Chondrocyte (in vitro differentiated cells): ENCODE data around the gene RPL31. TPM values are rescaled to one million over a fixed set of nuclear protein-coding genes. Genes with fewer than 3 reads are reported as not detected.

Source experiments
- DNase-seq: peaks from one replicate; pipeline ENCODE4 v3.0.0; 2021; ENCODE audit warnings: mixed read lengths, low spot score
- H3K27ac Mint-ChIP-seq: one replicate; pipeline ENCODE4 v1.8.0; 2021; ENCODE audit warnings: mild to moderate bottlenecking, moderate library complexity, mixed read lengths; ENCODE audit not compliant: unreplicated experiment
- H3K27me3 Mint-ChIP-seq: 2 replicates; pipeline ENCODE4 v1.8.0; 2021; ENCODE audit warnings: low read depth, mixed read lengths
- H3K36me3 Mint-ChIP-seq: 2 replicates; pipeline ENCODE4 v1.8.0; 2021; ENCODE audit warnings: low read depth, mixed read lengths
- H3K4me1 Mint-ChIP-seq: 2 replicates; pipeline ENCODE4 v1.8.0; 2021; ENCODE audit warnings: low read depth, mild to moderate bottlenecking, mixed read lengths
- H3K4me3 Mint-ChIP-seq: one replicate; pipeline ENCODE4 v1.8.0; 2021; ENCODE audit warnings: mild to moderate bottlenecking, moderate library complexity, mixed read lengths; ENCODE audit not compliant: unreplicated experiment
- H3K9me3 Mint-ChIP-seq: 2 replicates; pipeline ENCODE4 v1.8.0; 2021; ENCODE audit warnings: low read depth, mixed read lengths
- CTCF ChIP-seq: fragments of 200-600 bp; sonication (generic); IDR thresholded peaks from 2 replicates; pipeline ENCODE4 v1.5.0; 2021; ENCODE audit warnings: antibody characterized with exemption, mild to moderate bottlenecking, moderate library complexity
- total RNA-seq: library from RNA; stranded (reverse); gene quantifications from 3 replicates; pipeline ENCODE4 v1.2.1, GENCODE V29; 2021

RPL31 gene
- total RNA-seq, 1 donor from 2014 or later: 951 TPM

- no peak for DNase-seq
- Mint-ChIP-seq H3K27ac (no peak overlapping the region), H3K4me3 (no peak overlapping the region), H3K36me3 (peaks cover 29% of the 10 kb centered on the region), H3K27me3 (no peaks in the 10 kb centered on the region), H3K9me3 (no peaks in the 10 kb centered on the region), H3K4me1 (no peaks in the 10 kb centered on the region)
- no peak for TF ChIP-seq CTCF
Observed at GRCh38 chr2:100993294-100993693, 8.8 kb upstream of the RPL31 start.

DNA sequence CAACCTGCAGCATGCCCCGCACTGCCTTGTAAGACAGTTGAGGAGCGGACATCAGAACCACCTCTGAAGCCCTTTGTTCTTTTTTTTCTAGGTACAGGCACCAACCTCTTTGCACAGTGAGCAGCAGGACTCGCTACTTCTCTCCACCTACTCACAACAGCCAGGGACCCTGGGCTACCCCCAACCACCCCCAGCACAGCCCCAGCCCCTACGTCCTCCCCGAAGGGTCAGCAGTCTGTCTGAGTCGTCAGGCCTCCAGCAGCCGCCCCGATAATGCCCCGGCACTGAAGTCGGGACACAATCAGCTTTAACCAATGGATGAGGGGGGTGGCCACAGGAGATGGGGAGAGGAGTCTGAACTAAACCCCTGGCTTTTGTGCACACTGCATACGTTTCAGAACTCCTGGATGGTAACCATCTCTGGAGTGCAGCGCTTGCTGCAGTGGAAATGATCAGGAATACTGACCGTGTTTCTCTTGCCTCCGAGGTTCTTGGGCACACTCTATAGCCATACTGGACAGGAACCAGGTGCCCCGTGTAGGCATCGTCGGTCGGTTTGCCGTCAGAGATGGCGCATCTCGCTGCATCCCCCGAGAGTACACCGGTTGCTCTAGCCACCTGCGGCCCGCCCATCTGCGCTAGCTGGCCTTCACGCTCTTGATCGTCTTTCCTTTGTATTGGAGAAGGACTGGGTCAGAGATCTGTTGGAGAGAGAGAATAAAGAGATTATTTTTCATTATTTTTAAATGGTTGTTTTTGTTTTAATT, 6.6 kb upstream of the RPL31 start:
- no peak overlapping the region for H3K4me3 Mint-ChIP-seq
- no peaks in the 10 kb centered on the region for H3K4me1 Mint-ChIP-seq
- H3K27ac Mint-ChIP-seq: no peak overlapping the region
- H3K27me3 Mint-ChIP-seq: no peaks in the 10 kb centered on the region
- no peak for TF ChIP-seq CTCF
- DNase-seq: no peak
- peaks cover 20% of the 10 kb centered on the region for H3K36me3 Mint-ChIP-seq
- no peaks in the 10 kb centered on the region for H3K9me3 Mint-ChIP-seq

GRCh38 chr2:100997509-100998234, 4.4 kb upstream of the RPL31 start:
- H3K9me3 Mint-ChIP-seq: no peaks in the 10 kb centered on the region
- DNase-seq: no peak
- no peak for TF ChIP-seq CTCF
- no peaks in the 10 kb centered on the region for H3K27me3 Mint-ChIP-seq
- peaks cover 18% of the 10 kb centered on the region for H3K36me3 Mint-ChIP-seq
- no peak overlapping the region for H3K27ac Mint-ChIP-seq
- peaks cover 10% of the 10 kb centered on the region for H3K4me1 Mint-ChIP-seq
- no peak overlapping the region for H3K4me3 Mint-ChIP-seq

GRCh38 chr2:100998235-100998573, 3.9 kb upstream of the RPL31 start:
- Mint-ChIP-seq H3K27ac (no peak overlapping the region), H3K4me3 (no peak overlapping the region), H3K4me1 (peaks cover 13% of the 10 kb centered on the region), H3K27me3 (no peaks in the 10 kb centered on the region), H3K9me3 (no peaks in the 10 kb centered on the region), H3K36me3 (peaks cover 18% of the 10 kb centered on the region)
- DNase-seq: no peak
- no peak for TF ChIP-seq CTCF

DNA sequence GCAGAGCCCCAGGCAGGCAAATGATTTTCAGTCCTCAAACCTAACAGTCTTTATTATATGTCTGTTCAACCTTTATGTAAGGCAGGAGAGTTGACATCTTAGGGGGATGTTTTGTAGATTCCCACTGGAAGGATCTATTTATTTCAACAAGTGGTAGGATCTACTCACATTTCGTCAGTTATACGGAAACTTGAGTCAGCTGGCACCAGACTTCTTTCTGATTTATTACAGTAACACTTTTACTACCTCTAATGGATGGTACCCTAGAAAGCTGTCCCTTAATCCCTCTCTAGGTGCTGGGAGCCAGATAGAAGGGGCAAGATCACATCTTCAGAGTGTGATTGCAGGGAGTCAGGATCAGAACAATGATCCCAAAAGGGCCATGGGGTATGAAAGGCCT, 2.1 kb upstream of the RPL31 start:
- Mint-ChIP-seq H3K27ac (no peak overlapping the region), H3K27me3 (no peaks in the 10 kb centered on the region), H3K4me3 (no peak overlapping the region), H3K36me3 (peaks cover 26% of the 10 kb centered on the region), H3K4me1 (peaks cover 31% of the 10 kb centered on the region), H3K9me3 (no peaks in the 10 kb centered on the region)
- no peak for TF ChIP-seq CTCF
- DNase-seq: no peak
